ENCODE measurements around the gene BSPRY.

GRCh38 chr9:113345671-113346070, 3.7 kb upstream of the BSPRY start:
- TF ChIP-seq, protein P1, sequence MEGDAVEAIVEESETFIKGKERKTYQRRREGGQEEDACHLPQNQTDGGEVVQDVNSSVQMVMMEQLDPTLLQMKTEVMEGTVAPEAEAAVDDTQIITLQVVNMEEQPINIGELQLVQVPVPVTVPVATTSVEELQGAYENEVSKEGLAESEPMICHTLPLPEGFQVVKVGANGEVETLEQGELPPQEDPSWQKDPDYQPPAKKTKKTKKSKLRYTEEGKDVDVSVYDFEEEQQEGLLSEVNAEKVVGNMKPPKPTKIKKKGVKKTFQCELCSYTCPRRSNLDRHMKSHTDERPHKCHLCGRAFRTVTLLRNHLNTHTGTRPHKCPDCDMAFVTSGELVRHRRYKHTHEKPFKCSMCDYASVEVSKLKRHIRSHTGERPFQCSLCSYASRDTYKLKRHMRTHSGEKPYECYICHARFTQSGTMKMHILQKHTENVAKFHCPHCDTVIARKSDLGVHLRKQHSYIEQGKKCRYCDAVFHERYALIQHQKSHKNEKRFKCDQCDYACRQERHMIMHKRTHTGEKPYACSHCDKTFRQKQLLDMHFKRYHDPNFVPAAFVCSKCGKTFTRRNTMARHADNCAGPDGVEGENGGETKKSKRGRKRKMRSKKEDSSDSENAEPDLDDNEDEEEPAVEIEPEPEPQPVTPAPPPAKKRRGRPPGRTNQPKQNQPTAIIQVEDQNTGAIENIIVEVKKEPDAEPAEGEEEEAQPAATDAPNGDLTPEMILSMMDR (conservative IDR thresholded peaks at IDR 0.05; ENCODE audit: low read length), result no peak
- TF ChIP-seq EZH2phosphoT487 (IDR thresholded peaks at IDR 0.05; ENCODE audit: borderline replicate concordance), result no peak

Measured in Loucy (cell line).